ENCODE results near the gene BIRC3. TPM values are rescaled to one million over a fixed set of nuclear protein-coding genes. Genes with fewer than 3 reads are reported as not detected.

BIRC3 gene
- total and polyA plus RNA-seq, 5 donors from 2014 or later: 107 to 239 (median 128) TPM

- DNase-seq (peak; percentile 50 to 74 (median 73)), ATAC-seq (ENCODE audit: low read depth in 2 of 2) (peak; percentile 26 to 30)
- H3K4me3 Mint-ChIP-seq: peak overlapping the region; percentile 92 to 100 (median 96)
- Histone ChIP-seq H3K9me3 (ENCODE audit: control insufficient read depth in 2 of 2, low read length in 2 of 2) (no peaks in the 10 kb centered on the region), H3K27me3 (ENCODE audit: control insufficient read depth, insufficient read depth, low read length) (no peaks in the 10 kb centered on the region), H3K27ac (ENCODE audit: insufficient read depth, low read length, poor library complexity, severe bottlenecking) (peak overlapping the region; percentile 98), H3K36me3 (ENCODE audit: control insufficient read depth, insufficient read depth, low read length) (peaks cover 31% of the 10 kb centered on the region), H3K4me1 (ENCODE audit: control insufficient read depth, insufficient read depth, low read length, poor library complexity, severe bottlenecking) (peaks cover 67% of the 10 kb centered on the region), H3K4me3 (ENCODE audit: low read depth, low read length) (peak overlapping the region; percentile 99)
- H3K36me3 Mint-ChIP-seq: peaks cover 45% of the 10 kb centered on the region
- H3K27ac Mint-ChIP-seq: peak overlapping the region; percentile 96 to 100 (median 97)
- H3K27me3 Mint-ChIP-seq: peaks cover 4% of the 10 kb centered on the region
- H3K4me1 Mint-ChIP-seq: peaks cover 20 to 57% (median 41%) of the 10 kb centered on the region in 4 donors
- peaks cover 0 to 4% (median 0%) of the 10 kb centered on the region in 7 donors for H3K9me3 Mint-ChIP-seq
Measured at GRCh38 chr11:102318469-102318868, 1.2 kb downstream of the BIRC3 start.

- peak overlapping the region; percentile 96 to 100 (median 97) for H3K27ac Mint-ChIP-seq
- no peak for DNase-seq
- peak overlapping the region; percentile 92 to 100 (median 96) for H3K4me3 Mint-ChIP-seq
- Histone ChIP-seq H3K9me3 (ENCODE audit: control insufficient read depth in 2 of 2, low read length in 2 of 2) (no peaks in the 10 kb centered on the region), H3K4me3 (ENCODE audit: low read depth, low read length) (peak overlapping the region; percentile 99), H3K27ac (ENCODE audit: insufficient read depth, low read length, poor library complexity, severe bottlenecking) (peak overlapping the region; percentile 98), H3K4me1 (ENCODE audit: control insufficient read depth, insufficient read depth, low read length, poor library complexity, severe bottlenecking) (peaks cover 66% of the 10 kb centered on the region), H3K27me3 (ENCODE audit: control insufficient read depth, insufficient read depth, low read length) (no peaks in the 10 kb centered on the region), H3K36me3 (ENCODE audit: control insufficient read depth, insufficient read depth, low read length) (peaks cover 41% of the 10 kb centered on the region)
- ATAC-seq (ENCODE audit: low read depth in 2 of 2): no peak
- H3K4me1 Mint-ChIP-seq: peaks cover 15 to 58% (median 42%) of the 10 kb centered on the region in 4 donors
- peaks cover 0 to 4% (median 0%) of the 10 kb centered on the region in 7 donors for H3K9me3 Mint-ChIP-seq
- peaks cover 48% of the 10 kb centered on the region for H3K36me3 Mint-ChIP-seq
- peaks cover 4% of the 10 kb centered on the region for H3K27me3 Mint-ChIP-seq
Measured at GRCh38 chr11:102319544-102319943, 2.3 kb downstream of the BIRC3 start.

- Mint-ChIP-seq H3K27me3 (peaks cover 4% of the 10 kb centered on the region), H3K27ac (peak overlapping the region; percentile 96 to 100 (median 97)), H3K9me3 (peaks cover 0 to 4% (median 0%) of the 10 kb centered on the region in 7 donors), H3K4me1 (peaks cover 12 to 57% (median 44%) of the 10 kb centered on the region in 4 donors), H3K36me3 (peaks cover 53% of the 10 kb centered on the region), H3K4me3 (peak overlapping the region; percentile 92 to 100 (median 96))
- Histone ChIP-seq H3K36me3 (ENCODE audit: control insufficient read depth, insufficient read depth, low read length) (peaks cover 47% of the 10 kb centered on the region), H3K9me3 (ENCODE audit: control insufficient read depth in 2 of 2, low read length in 2 of 2) (no peaks in the 10 kb centered on the region), H3K4me3 (ENCODE audit: low read depth, low read length) (peak overlapping the region; percentile 99), H3K27me3 (ENCODE audit: control insufficient read depth, insufficient read depth, low read length) (no peaks in the 10 kb centered on the region), H3K27ac (ENCODE audit: insufficient read depth, low read length, poor library complexity, severe bottlenecking) (peak overlapping the region; percentile 98), H3K4me1 (ENCODE audit: control insufficient read depth, insufficient read depth, low read length, poor library complexity, severe bottlenecking) (peaks cover 66% of the 10 kb centered on the region)
- ATAC-seq (ENCODE audit: low read depth in 2 of 2): no peak
- peak in 1 of 3 donors; percentile 49 for DNase-seq
Measured at GRCh38 chr11:102320188-102320587, 2.9 kb downstream of the BIRC3 start.

- ATAC-seq (ENCODE audit: low read depth in 2 of 2): no peak
- H3K36me3 Mint-ChIP-seq: peaks cover 53% of the 10 kb centered on the region
- peak in 1 of 3 donors; percentile 35 for DNase-seq
- Histone ChIP-seq H3K36me3 (ENCODE audit: control insufficient read depth, insufficient read depth, low read length) (peaks cover 52% of the 10 kb centered on the region), H3K4me1 (ENCODE audit: control insufficient read depth, insufficient read depth, low read length, poor library complexity, severe bottlenecking) (peaks cover 66% of the 10 kb centered on the region), H3K4me3 (ENCODE audit: low read depth, low read length) (peak overlapping the region; percentile 99), H3K27ac (ENCODE audit: insufficient read depth, low read length, poor library complexity, severe bottlenecking) (peak overlapping the region; percentile 98), H3K9me3 (ENCODE audit: control insufficient read depth in 2 of 2, low read length in 2 of 2) (no peaks in the 10 kb centered on the region), H3K27me3 (ENCODE audit: control insufficient read depth, insufficient read depth, low read length) (no peaks in the 10 kb centered on the region)
- peaks cover 0 to 4% (median 0%) of the 10 kb centered on the region in 7 donors for H3K9me3 Mint-ChIP-seq
- peak overlapping the region; percentile 92 to 100 (median 96) for H3K4me3 Mint-ChIP-seq
- peaks cover 4% of the 10 kb centered on the region for H3K27me3 Mint-ChIP-seq
- H3K27ac Mint-ChIP-seq: peak overlapping the region; percentile 96 to 100 (median 97)
- H3K4me1 Mint-ChIP-seq: peaks cover 12 to 55% (median 41%) of the 10 kb centered on the region in 4 donors
Measured at GRCh38 chr11:102320679-102321078, 3.4 kb downstream of the BIRC3 start.

- peak in 2 of 3 donors; percentile 30 to 55 for DNase-seq
- H3K36me3 Mint-ChIP-seq: peaks cover 59% of the 10 kb centered on the region
- Histone ChIP-seq H3K27me3 (ENCODE audit: control insufficient read depth, insufficient read depth, low read length) (no peaks in the 10 kb centered on the region), H3K4me1 (ENCODE audit: control insufficient read depth, insufficient read depth, low read length, poor library complexity, severe bottlenecking) (peaks cover 75% of the 10 kb centered on the region), H3K4me3 (ENCODE audit: low read depth, low read length) (peak overlapping the region; percentile 99), H3K36me3 (ENCODE audit: control insufficient read depth, insufficient read depth, low read length) (peaks cover 71% of the 10 kb centered on the region), H3K27ac (ENCODE audit: insufficient read depth, low read length, poor library complexity, severe bottlenecking) (peak overlapping the region; percentile 98), H3K9me3 (ENCODE audit: control insufficient read depth in 2 of 2, low read length in 2 of 2) (no peaks in the 10 kb centered on the region)
- ATAC-seq (ENCODE audit: low read depth in 2 of 2): no peak
- H3K9me3 Mint-ChIP-seq: no peaks in the 10 kb centered on the region
- H3K4me3 Mint-ChIP-seq: peak overlapping the region; percentile 87 to 95 (median 92)
- H3K27me3 Mint-ChIP-seq: peaks cover 4% of the 10 kb centered on the region
- peak overlapping the region; percentile 89 to 95 (median 90) for H3K27ac Mint-ChIP-seq
- H3K4me1 Mint-ChIP-seq: peaks cover 11 to 54% (median 44%) of the 10 kb centered on the region in 4 donors
Measured at GRCh38 chr11:102322560-102322959, 5.3 kb downstream of the BIRC3 start.

- Mint-ChIP-seq H3K9me3 (no peaks in the 10 kb centered on the region), H3K27me3 (no peaks in the 10 kb centered on the region), H3K36me3 (peaks cover 51% of the 10 kb centered on the region), H3K4me3 (peak overlapping the region; percentile 21 to 89 (median 52)), H3K4me1 (peaks cover 17 to 64% (median 48%) of the 10 kb centered on the region in 4 donors), H3K27ac (peak overlapping the region; percentile 25 to 89 (median 88))
- DNase-seq: no peak
- Histone ChIP-seq H3K4me1 (ENCODE audit: control insufficient read depth, insufficient read depth, low read length, poor library complexity, severe bottlenecking) (peaks cover 80% of the 10 kb centered on the region), H3K9me3 (ENCODE audit: control insufficient read depth in 2 of 2, low read length in 2 of 2) (no peaks in the 10 kb centered on the region), H3K4me3 (ENCODE audit: low read depth, low read length) (peak overlapping the region; percentile 99), H3K36me3 (ENCODE audit: control insufficient read depth, insufficient read depth, low read length) (peaks cover 81% of the 10 kb centered on the region), H3K27ac (ENCODE audit: insufficient read depth, low read length, poor library complexity, severe bottlenecking) (peak overlapping the region; percentile 98), H3K27me3 (ENCODE audit: control insufficient read depth, insufficient read depth, low read length) (no peaks in the 10 kb centered on the region)
- ATAC-seq (ENCODE audit: low read depth in 2 of 2): no peak
Measured at GRCh38 chr11:102323542-102324251, 6.4 kb downstream of the BIRC3 start.

GRCh38 chr11:102325088-102325487 lies 7.8 kb downstream of the BIRC3 start:
- H3K36me3 ChIP-seq (ENCODE audit: control insufficient read depth, insufficient read depth, low read length): peaks cover 93% of the 10 kb centered on the region
- Mint-ChIP-seq H3K36me3 (peaks cover 45% of the 10 kb centered on the region), H3K4me3 (peak overlapping the region; percentile 67 to 91 (median 84)), H3K4me1 (peaks cover 21 to 76% (median 57%) of the 10 kb centered on the region in 4 donors), H3K27ac (peak overlapping the region; percentile 88 to 89 (median 88)), H3K27me3 (no peaks in the 10 kb centered on the region), H3K9me3 (no peaks in the 10 kb centered on the region)
- H3K4me3 ChIP-seq (ENCODE audit: low read depth, low read length): peak overlapping the region; percentile 99
- no peaks in the 10 kb centered on the region for H3K9me3 ChIP-seq (ENCODE audit: control insufficient read depth in 2 of 2, low read length in 2 of 2)
- H3K4me1 ChIP-seq (ENCODE audit: control insufficient read depth, insufficient read depth, low read length, poor library complexity, severe bottlenecking): peaks cover 76% of the 10 kb centered on the region
- DNase-seq (peak in 1 of 3 donors; percentile 69), ATAC-seq (ENCODE audit: low read depth in 2 of 2) (peak; percentile 42 to 49)
- no peaks in the 10 kb centered on the region for H3K27me3 ChIP-seq (ENCODE audit: control insufficient read depth, insufficient read depth, low read length)
- H3K27ac ChIP-seq (ENCODE audit: insufficient read depth, low read length, poor library complexity, severe bottlenecking): peak overlapping the region; percentile 98

Measured in CD4-positive, CD25-positive, alpha-beta regulatory T cell (primary cell).